Mesodermal cell (in vitro differentiated cells): Measurements from ENCODE around the gene IL11RA.

Experiments
- H3K27ac ChIP-seq: 2 replicates; pipeline ENCODE4 v1.7.0; 2013; ENCODE audit warnings: mild to moderate bottlenecking, low read depth, low read length, moderate library complexity; ENCODE audit not compliant: severe bottlenecking
- H3K36me3 ChIP-seq: 2 replicates; pipeline ENCODE4 v1.7.1; 2013; ENCODE audit warnings: mild to moderate bottlenecking, low read length, moderate library complexity; ENCODE audit not compliant: control insufficient read depth, insufficient read depth
- H3K4me1 ChIP-seq: one replicate; pipeline ENCODE4 v1.7.1; 2013; ENCODE audit warnings: mild to moderate bottlenecking, low read length; ENCODE audit not compliant: insufficient read depth, control insufficient read depth, poor library complexity, severe bottlenecking
- H3K4me3 ChIP-seq: 2 replicates; pipeline ENCODE4 v1.7.0; 2013; ENCODE audit warnings: low read length, control low read depth, mild to moderate bottlenecking; ENCODE audit not compliant: insufficient read depth, poor library complexity, severe bottlenecking; ENCODE audit errors: extremely low read depth
- H3K9me3 ChIP-seq: 2 replicates; pipeline ENCODE4 v1.7.1; 2013; ENCODE audit warnings: mild to moderate bottlenecking, low read length, moderate library complexity; ENCODE audit not compliant: control insufficient read depth
- WGBS, 2 experiments: methylation state at CpG; one replicate each; pipeline ENCODE4 v1.1.5; 2013; ENCODE audit warnings: missing lambda C conversion rate in 2 of 2; ENCODE audit not compliant: insufficient coverage in 2 of 2; 5-methylcytosine and 5-hydroxymethylcytosine counted together

IL11RA gene

DNA sequence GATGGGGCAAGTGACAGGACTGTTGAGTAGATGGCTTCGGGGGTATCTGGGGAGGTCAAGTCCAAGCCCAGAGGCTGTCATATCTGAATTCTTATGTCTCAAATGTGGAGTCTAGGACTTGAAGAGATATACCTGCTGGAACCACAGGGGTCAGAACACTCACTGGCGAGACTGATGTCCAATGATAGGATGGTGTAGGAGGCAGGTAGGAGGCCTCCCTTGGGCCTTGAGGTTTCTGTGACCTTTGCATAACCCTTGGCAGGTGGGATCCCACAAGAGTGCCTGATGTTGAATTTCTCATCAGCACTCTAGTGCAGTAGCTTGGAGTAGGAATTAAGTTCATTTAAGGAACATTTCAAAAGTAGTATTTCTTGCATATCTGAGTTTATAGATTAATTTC, 55.1 kb downstream of the IL11RA start:
- Histone ChIP-seq H3K9me3 (no peaks in the 10 kb centered on the region), H3K36me3 (no peaks in the 10 kb centered on the region), H3K27ac (no peak overlapping the region), H3K4me3 (no peak overlapping the region), H3K4me1 (no peaks in the 10 kb centered on the region)
- WGBS, 2 experiments = 89 to 94% methylated on average over 2 of the region's 2 CpGs

GRCh38 chr9:34709196-34709978, 57.4 kb downstream of the IL11RA start:
- H3K9me3 ChIP-seq = no peaks in the 10 kb centered on the region
- no peaks in the 10 kb centered on the region for H3K36me3 ChIP-seq
- no peak overlapping the region for H3K27ac ChIP-seq
- WGBS, 2 experiments = 90 to 99% methylated on average over 6 to 7 of the region's 9 CpGs
- no peak overlapping the region for H3K4me3 ChIP-seq
- no peaks in the 10 kb centered on the region for H3K4me1 ChIP-seq

DNA sequence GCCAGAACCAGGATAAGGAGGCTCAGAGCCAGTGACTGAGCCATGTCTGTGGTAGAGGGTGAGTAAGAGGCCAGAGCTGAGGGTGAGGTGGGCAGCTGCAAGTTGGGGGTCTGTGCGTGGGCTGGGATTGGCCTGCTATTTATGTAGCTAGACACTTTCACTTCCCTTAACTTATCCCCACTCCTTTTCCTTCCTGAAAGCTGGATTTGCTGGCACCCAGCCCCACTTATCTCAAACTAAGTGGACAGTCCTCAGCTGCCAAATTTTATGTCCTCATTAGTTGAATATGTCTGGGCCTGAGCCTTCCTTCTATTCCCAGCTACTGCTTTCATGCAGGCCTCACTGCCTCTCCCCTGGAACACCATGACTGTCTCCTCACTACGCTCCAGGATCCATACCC, 58.0 kb downstream of the IL11RA start, which contains the start of gene CCL21:
Gene CCL21 (minus strand): TSS at position 114 of the 400 bp plus-strand sequence. CDS start 70 bp downstream, at position 44.
- no peaks in the 10 kb centered on the region for H3K9me3 ChIP-seq
- H3K36me3 ChIP-seq = no peaks in the 10 kb centered on the region
- H3K4me1 ChIP-seq = no peaks in the 10 kb centered on the region
- WGBS, 2 experiments = 100% methylated on average over 1 of the region's 2 CpGs; no CpG with 5 or more reads in 1 of the 2 experiments
- H3K27ac ChIP-seq = no peak within 1 kb of the TSS
- H3K4me3 ChIP-seq = no peak within 1 kb of the TSS
